GM12801 (cell line): ENCODE results near the gene TWSG1.

Source experiments
- TF ChIP-seq, protein P1 (sequence below): IDR thresholded peaks from one replicate; pipeline ENCODE4 v1.5.1; 2011; ENCODE audit warnings: control low read depth; ENCODE audit not compliant: insufficient read length; ENCODE audit errors: extremely low read depth

Gene TWSG1

DNA sequence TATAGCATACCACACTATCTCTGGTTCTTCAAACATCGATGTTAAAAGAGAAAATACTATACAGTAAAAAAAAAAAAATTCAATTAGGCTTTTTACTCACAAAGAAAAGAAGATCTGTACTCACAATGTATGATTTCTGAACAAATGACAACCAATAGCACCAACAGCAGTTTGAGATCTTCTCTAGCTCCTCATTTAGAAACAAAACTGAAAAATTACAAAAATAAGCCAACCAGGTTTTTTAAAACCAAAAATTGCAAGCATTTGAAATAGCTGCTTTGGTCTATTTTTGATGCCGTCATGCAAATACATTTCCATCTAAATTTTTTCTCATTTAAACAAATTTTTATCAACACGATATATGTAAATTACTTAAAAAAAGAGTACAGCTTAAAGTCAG lies 106.5 kb downstream of the TWSG1 start:
- TF ChIP-seq, protein P1, sequence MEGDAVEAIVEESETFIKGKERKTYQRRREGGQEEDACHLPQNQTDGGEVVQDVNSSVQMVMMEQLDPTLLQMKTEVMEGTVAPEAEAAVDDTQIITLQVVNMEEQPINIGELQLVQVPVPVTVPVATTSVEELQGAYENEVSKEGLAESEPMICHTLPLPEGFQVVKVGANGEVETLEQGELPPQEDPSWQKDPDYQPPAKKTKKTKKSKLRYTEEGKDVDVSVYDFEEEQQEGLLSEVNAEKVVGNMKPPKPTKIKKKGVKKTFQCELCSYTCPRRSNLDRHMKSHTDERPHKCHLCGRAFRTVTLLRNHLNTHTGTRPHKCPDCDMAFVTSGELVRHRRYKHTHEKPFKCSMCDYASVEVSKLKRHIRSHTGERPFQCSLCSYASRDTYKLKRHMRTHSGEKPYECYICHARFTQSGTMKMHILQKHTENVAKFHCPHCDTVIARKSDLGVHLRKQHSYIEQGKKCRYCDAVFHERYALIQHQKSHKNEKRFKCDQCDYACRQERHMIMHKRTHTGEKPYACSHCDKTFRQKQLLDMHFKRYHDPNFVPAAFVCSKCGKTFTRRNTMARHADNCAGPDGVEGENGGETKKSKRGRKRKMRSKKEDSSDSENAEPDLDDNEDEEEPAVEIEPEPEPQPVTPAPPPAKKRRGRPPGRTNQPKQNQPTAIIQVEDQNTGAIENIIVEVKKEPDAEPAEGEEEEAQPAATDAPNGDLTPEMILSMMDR: no peak

DNA sequence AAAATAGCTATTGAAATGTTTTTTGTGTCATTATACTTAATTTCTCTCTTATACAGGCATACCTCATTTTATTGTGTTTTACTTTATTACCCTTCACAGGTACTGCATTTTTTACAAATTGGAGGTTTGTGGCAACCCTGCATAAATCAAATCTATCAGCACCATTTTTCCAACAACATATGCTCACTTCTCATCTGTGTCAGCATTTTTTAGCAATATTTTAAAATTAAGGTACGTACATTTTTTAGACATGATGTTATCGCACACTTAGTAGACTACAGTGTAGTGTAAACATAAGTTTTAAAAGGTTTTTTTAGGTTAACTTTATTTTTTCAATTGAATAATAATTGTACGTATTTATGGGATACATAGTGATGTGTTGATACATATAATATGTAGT lies 110.0 kb downstream of the TWSG1 start:
- TF ChIP-seq, protein P1: no peak

DNA sequence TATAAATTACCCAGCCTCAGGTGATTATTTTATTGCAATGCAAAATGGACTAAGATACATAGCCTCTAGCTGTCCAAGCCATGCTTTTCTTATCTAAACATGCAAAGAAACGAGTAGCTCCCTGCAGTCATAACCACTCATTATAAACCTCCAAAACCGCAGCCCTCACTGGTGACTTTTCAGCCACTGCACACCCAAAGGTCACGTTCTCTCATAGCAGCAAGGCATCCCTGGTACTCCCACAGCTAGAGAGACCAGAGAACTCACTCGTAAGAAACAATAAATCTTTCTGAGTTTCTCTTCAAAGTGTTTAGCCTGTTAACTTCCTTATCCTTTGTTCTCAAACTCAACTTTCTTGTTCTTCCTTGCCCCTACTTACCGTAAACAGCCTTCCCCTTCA lies 112.3 kb downstream of the TWSG1 start:
- TF ChIP-seq, protein P1: no peak

DNA sequence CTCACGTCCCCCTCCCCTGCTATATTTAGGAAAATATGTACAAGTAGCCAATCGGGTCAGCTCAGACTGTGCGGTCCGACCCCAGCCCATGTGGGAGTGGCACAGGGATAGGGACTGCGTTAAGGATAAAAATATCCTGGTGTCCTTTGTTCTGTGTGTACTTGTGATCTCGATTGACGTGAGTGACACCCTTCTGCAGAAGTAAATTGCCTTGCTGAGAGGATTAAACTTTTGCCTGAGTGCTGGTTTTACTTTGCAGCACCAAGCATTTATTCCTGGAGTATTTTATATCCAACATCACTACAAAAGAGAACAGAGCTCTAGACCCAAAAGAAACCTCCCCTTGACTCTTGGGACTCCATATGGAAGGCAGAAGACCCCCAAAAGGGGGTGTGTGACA lies 112.8 kb downstream of the TWSG1 start:
- TF ChIP-seq, protein P1: no peak

DNA sequence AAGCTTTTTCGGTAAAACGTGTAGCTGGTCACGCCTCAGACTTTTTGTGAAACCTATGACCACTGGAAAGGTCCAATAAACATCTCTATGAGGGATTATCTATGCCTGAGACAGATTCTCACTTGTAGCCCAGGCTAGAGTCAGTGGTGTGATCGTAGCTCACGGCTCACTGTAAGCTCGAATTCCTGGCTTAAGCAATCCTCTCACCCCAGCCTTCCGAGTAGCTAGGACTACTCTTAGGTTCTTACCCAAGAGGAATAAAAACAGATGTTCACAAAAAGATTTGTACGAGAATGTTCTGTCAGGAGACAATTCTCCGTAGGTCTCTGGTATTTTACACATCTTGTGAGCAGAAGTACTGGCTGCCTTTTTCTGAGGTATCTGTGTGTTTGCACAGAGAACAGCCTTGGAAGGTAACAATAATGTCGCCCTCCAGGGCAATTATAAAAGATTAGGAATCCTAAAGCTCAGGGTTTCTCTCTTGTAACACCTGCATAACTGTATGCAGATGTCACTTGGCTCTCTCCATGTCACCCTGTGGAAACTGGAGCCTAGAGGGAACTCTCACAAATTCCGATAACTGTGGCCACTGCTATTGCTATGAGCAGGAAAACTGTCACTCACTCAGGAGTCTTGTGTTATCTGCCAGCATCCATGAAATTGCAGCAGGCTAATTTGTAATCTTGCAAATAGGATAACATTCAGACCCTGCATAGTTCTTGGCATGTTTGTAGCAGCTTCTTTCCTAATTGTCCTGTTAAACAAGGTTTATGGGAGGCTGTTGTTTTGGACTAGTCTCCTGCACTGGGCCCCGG lies 115.2 kb downstream of the TWSG1 start:
- TF ChIP-seq, protein P1: no peak
